ENCODE data around the gene AP1S3.
"Not testable (repeated sequence)": the region's sequence is repeated elsewhere in the genome, so short reads cannot be mapped to it uniquely, and the experiment has no call there.

Gene AP1S3

DNA sequence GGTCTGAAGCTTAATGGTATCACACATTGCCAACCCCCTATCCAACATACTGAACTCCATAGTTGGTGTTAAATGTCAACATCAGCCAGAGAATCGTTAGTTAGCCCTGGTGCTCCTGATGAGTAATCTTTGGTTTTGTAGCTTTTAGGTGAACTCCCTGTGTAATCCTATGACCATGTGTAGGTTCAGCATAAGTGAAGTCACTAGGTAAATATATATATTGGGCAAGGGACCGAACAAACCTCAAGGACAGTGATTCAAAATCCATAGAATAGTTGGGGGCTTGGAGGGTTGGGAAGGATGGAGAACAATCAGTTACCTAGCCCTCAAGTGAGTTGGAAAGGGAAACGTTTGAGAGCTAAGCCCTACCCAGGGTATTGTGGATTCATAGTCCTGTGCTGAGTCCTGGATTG, 16.0 kb upstream of the AP1S3 start:
- no peak for DNase-seq (ENCODE audit: low spot score)

DNA sequence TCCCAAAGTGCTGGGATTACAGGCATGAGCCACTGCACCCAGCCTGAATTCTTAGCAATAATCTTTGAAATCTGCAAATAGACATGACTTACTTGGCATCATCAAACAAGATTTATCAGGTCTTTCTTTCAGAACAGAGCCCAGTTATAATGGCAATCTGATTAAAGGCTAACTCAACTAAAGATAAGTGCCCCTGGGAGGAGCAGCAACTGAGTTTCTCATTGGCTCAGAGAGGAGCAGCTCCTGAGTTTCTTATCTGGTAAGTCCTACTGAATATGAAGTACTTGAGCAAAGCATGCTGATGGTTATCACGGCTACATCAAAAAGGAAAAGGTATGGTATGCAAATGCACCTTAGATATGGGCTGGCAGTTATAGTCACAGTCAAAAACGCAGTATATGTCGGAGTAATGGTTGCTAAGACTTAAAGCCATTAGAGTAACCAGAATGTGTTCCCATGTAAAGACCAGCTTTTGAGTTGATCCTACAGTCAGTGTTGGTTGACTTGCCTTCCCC, 15.0 kb upstream of the AP1S3 start:
- no peak for DNase-seq (ENCODE audit: low spot score)

- no peak for DNase-seq (ENCODE audit: low spot score)
These were observed 10.0 kb upstream of the AP1S3 start for GRCh38 chr2:223847410-223847809.

- no peak for DNase-seq (ENCODE audit: low spot score)
These were observed 9.1 kb upstream of the AP1S3 start for GRCh38 chr2:223846515-223846914.

GRCh38 chr2:223841436-223842190, 4.2 kb upstream of the AP1S3 start:
- DNase-seq (ENCODE audit: low spot score), result no peak

DNA sequence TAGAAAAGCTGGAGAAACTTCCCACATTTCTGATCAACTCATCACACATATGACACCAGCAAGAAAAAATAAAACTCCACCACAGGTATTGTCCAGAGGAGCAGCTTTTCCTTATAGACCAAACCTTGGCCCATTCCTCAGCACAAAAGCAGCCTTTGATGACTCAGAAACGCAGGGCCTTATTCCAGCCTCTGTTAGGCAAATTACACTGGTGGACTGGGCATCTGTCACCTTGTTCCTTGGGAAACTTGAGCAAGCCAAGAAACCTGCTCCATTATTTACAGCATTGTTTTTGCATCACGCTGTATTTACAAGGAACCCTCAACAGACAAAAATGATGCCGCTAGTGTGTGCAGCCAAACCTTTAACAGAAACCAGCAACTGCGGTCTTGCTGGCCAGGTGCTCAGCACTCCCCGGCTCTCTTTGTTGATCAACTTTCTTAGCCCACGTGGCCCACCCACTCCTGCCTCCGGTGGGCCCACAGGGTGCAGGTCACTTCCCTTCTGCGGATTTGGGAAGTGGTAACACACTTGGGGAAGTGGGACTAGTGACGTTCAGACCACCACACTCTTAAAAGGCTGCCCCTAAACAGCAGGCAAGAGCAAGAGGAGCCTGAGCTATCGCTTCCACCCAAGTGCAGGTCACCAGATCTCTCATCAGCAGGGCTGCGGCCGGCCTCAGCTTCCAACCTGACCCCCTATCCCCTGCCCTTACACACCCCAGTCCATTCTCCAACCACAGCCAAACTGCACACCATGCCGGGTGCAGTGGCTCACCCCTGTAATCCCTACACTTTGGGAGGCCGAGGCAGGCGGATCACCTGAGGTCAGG, 1.5 kb downstream of the AP1S3 start:
- no peak for DNase-seq (ENCODE audit: low spot score)

GRCh38 chr2:223834431-223834830, 3.0 kb downstream of the AP1S3 start:
- DNase-seq (ENCODE audit: low spot score), result no peak

DNA sequence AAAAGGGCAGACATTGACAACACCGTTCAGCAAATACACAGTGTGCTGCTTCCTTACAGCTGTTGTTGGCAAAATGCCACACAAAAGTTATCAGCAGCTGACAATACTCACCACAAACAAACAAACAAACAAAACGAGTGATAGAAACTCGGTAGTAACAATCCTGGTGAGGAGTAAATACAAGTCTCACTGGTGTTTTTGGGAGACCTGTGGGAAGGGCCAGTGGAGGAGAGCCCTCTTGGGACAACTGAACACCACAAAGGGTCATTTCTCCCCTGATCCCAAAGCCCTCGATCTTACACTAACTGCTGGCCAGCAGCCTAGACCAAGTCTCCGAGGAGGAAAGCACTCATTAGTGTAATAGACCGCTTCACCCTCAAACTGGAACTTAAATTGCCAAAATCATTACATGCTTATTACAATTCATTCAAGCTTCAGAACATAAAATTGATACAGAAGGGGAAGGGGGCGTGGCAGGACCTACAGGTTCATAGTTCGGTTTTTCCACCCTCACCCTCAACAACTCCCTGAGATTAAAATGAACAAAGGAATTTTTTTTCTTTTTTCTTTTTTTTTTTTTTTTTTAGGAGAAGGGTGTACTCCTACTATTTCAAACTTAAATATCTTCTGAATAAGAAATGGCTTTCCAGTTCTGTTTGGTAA, 5.0 kb downstream of the AP1S3 start:
- DNase-seq (ENCODE audit: low spot score), result no peak

DNA sequence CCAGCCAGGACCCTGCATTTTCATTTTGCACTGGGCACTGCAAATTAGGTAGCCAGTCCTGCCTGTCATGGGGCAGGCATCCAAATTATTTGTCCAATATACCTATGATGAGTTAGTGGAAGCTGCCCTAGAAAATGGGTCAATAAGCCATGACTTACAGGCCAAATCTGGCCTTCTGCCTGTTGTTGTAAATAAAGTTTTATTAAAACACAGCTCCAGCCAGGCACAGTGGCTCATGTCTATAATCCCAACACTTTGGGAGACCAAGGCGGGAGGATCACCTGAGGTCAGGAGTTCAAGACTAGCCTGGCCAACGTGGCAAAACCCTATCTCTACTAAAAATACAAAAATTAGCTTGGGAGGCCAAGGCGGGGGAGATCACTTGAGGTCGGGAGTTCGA, 8.3 kb downstream of the AP1S3 start:
- no peak for DNase-seq (ENCODE audit: low spot score)

DNA sequence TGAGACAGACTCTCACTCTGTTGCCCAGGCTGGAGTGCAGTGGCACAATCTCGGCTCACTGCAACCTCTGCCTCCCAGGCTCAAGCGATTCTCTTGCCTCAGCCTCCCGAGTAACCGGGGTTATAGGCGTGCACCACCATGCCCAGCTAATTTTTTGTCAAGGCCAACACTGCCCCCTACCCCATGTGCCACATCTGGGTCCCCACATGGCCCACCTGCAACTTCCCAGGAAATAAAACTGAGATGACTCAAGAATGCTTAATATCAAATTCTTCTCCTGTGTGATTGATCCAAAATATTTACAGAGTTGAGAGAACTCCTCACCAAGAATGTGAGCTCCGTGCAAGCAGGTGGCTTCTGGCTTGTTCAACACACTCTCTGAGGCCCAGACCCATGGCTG, 9.1 kb downstream of the AP1S3 start:
- DNase-seq (ENCODE audit: low spot score), result no peak

- no peak for DNase-seq (ENCODE audit: low spot score)
These were observed 10.4 kb downstream of the AP1S3 start for GRCh38 chr2:223826995-223827394.

DNA sequence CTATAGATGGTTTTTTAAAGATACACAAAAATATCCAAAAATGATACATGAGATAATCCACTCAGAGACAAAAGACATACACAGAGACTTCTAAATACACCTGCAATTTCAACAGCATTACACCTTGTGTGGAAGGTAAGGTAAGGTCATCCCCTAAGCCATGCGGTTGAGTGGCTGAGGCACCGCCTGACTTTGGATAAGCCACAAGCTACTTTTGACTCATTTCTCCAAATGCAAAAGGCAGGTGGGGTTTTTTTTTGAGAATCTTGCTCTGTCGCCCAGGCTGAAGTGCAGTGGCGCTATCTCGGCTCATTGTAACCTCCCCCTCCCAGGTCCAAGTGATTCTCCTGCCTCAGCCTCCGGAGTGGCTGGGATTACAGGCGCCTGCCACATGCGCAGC, 13.1 kb downstream of the AP1S3 start:
- DNase-seq (ENCODE audit: low spot score), result no peak

DNA sequence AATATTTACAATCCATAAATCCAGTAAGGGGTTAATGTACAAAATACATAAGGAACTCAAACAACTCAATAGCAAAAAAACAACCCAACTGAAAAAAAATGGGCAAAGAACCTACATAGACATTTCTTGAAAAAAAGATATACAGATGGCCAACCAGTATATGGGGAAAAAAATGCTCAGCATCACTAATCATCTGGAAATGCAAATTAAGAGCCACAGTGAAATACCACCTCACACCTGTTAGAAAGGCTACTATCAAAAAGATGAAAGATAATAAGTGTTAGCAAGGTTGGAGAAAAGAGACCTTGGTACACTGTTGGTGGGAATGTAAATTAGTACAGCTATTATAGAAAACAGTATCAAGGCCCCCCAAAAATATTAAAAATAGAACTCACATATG, 14.6 kb downstream of the AP1S3 start:
- DNase-seq (ENCODE audit: low spot score), result no peak

GRCh38 chr2:223820549-223820948, 16.8 kb downstream of the AP1S3 start:
- DNase-seq (ENCODE audit: low spot score), result no peak

GRCh38 chr2:223819891-223820290, 17.5 kb downstream of the AP1S3 start:
- no peak for DNase-seq (ENCODE audit: low spot score)

GRCh38 chr2:223815884-223816570, 21.4 kb downstream of the AP1S3 start:
- no peak for DNase-seq (ENCODE audit: low spot score)

GRCh38 chr2:223815186-223815883, 22.0 kb downstream of the AP1S3 start:
- DNase-seq (ENCODE audit: low spot score), result no peak

DNA sequence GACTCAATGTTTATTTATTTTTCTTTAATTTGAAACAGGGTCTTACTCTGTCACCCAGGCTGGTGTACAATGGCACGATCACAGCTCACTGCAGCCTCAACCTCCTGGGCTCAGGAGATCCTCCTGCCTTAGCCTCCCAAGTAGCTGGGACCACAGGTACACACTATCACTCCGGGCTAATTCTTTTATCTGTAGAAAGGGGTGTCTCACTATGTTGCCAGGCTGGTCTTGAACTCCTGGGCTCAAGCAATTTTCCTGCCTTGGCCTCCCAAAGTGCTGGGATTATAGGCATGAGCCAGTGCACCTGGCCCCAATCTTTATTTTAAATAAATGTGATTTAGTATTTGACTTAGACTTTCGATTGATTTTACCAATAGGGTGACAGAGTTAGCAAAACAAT, 22.6 kb downstream of the AP1S3 start:
- not testable (repeated sequence) for DNase-seq (ENCODE audit: low spot score)

GRCh38 chr2:223813329-223813728, 24.1 kb downstream of the AP1S3 start:
- no peak for DNase-seq (ENCODE audit: low spot score)

DNA sequence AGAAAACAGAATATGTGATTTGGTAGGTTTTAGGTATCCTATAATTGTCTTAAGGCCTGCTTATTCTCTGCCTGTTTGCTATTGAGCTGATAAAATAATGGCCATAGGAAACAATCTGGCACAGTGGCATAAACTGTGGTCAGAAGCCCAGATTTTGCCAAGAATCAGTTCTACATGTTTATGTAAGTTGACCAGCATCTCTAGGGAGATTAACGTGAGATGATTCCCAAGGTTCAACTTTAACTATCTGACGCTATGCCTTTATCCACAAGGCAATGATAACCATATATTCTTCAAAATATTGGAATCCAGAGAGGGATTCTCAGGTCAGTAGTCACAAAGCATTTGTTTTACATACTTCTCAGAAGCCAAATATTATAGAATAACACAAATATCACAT, 25.6 kb downstream of the AP1S3 start:
- no peak for DNase-seq (ENCODE audit: low spot score)

GRCh38 chr2:223805008-223805407, 32.4 kb downstream of the AP1S3 start:
- DNase-seq (ENCODE audit: low spot score), result no peak

Measured in left forelimb (tissue), 1 donor.